Mononuclear cell (primary cell): Measurements from ENCODE around the gene KRTAP15-1. TPM values are rescaled to one million over a fixed set of nuclear protein-coding genes. Genes with fewer than 3 reads are reported as not detected.

ENCODE experiments used
- H3K27me3 ChIP-seq: 2 replicates; pipeline ENCODE4 v1.6.0; 2011; ENCODE audit warnings: low read length, control low read depth; ENCODE audit not compliant: insufficient read depth
- H3K4me1 ChIP-seq: 2 replicates; pipeline ENCODE4 v1.5.1; 2011; ENCODE audit warnings: mild to moderate bottlenecking, low read length, control low read depth; ENCODE audit not compliant: insufficient read depth
- H3K4me3 ChIP-seq: 2 replicates; pipeline ENCODE4 v1.5.1; 2011; ENCODE audit warnings: mild to moderate bottlenecking, low read length, moderate library complexity
- H3K9me3 ChIP-seq: 2 replicates; pipeline ENCODE4 v1.5.1; 2011; ENCODE audit warnings: low read depth, mild to moderate bottlenecking, control low read depth, low read length
- total RNA-seq: library from RNA; depleted of rRNA; stranded (reverse); fragments of >200 nt; gene quantifications from one replicate; pipeline ENCODE4 v1.2.3, GENCODE V29; 2012

The KRTAP15-1 gene
- total RNA-seq: not detected

GRCh38 chr21:30439975-30440374 lies at the start of gene KRTAP15-1:
Gene KRTAP15-1 (plus strand): TSS chr21:30440275. CDS start chr21:30440328, 53 bp downstream.
- Histone ChIP-seq H3K27me3 (no peaks in the 10 kb centered on the region), H3K4me1 (no peaks in the 10 kb centered on the region), H3K9me3 (no peaks in the 10 kb centered on the region), H3K4me3 (no peak within 1 kb of the TSS)

GRCh38 chr21:30391492-30392025 lies 48.5 kb upstream of the KRTAP15-1 start:
- Histone ChIP-seq H3K9me3 (no peaks in the 10 kb centered on the region), H3K4me3 (no peak overlapping the region), H3K27me3 (no peaks in the 10 kb centered on the region), H3K4me1 (no peaks in the 10 kb centered on the region)

GRCh38 chr21:30395731-30396130 lies 44.3 kb upstream of the KRTAP15-1 start, which contains the start of gene KRTAP13-1:
Gene KRTAP13-1 (plus strand): TSS chr21:30396031. CDS start chr21:30396087, 56 bp downstream.
- no peaks in the 10 kb centered on the region for H3K27me3 ChIP-seq
- H3K9me3 ChIP-seq: no peaks in the 10 kb centered on the region
- H3K4me3 ChIP-seq: no peak within 1 kb of the TSS
- H3K4me1 ChIP-seq: no peaks in the 10 kb centered on the region

GRCh38 chr21:30408782-30409494 lies 31.1 kb upstream of the KRTAP15-1 start:
- no peaks in the 10 kb centered on the region for H3K4me1 ChIP-seq
- H3K27me3 ChIP-seq: peaks cover 4% of the 10 kb centered on the region
- no peaks in the 10 kb centered on the region for H3K9me3 ChIP-seq
- no peak overlapping the region for H3K4me3 ChIP-seq

- Histone ChIP-seq H3K4me1 (no peaks in the 10 kb centered on the region), H3K9me3 (no peaks in the 10 kb centered on the region), H3K4me3 (no peak overlapping the region), H3K27me3 (no peaks in the 10 kb centered on the region)
Measured at GRCh38 chr21:30415993-30416392, 24.1 kb upstream of the KRTAP15-1 start.

- Histone ChIP-seq H3K4me3 (no peak within 1 kb of the TSS), H3K9me3 (no peaks in the 10 kb centered on the region), H3K27me3 (no peaks in the 10 kb centered on the region), H3K4me1 (no peaks in the 10 kb centered on the region)
Measured at GRCh38 chr21:30425826-30426225, 14.2 kb upstream of the KRTAP15-1 start, which contains the start of gene KRTAP13-3. Gene KRTAP13-3 (minus strand): TSS chr21:30425926. CDS start chr21:30425912, 14 bp downstream.

GRCh38 chr21:30426731-30427130 lies 13.3 kb upstream of the KRTAP15-1 start:
- no peaks in the 10 kb centered on the region for H3K9me3 ChIP-seq
- H3K4me3 ChIP-seq: no peak overlapping the region
- no peaks in the 10 kb centered on the region for H3K27me3 ChIP-seq
- no peaks in the 10 kb centered on the region for H3K4me1 ChIP-seq

GRCh38 chr21:30430170-30430655 lies 9.9 kb upstream of the KRTAP15-1 start, which contains the start of gene KRTAP13-4:
Gene KRTAP13-4 (plus strand): TSS chr21:30430220. CDS start chr21:30430276, 56 bp downstream.
- Histone ChIP-seq H3K27me3 (no peaks in the 10 kb centered on the region), H3K4me3 (no peak within 1 kb of the TSS), H3K4me1 (no peaks in the 10 kb centered on the region), H3K9me3 (no peaks in the 10 kb centered on the region)

GRCh38 chr21:30434033-30434631 lies 5.9 kb upstream of the KRTAP15-1 start:
- H3K4me1 ChIP-seq: no peaks in the 10 kb centered on the region
- no peaks in the 10 kb centered on the region for H3K27me3 ChIP-seq
- no peak overlapping the region for H3K4me3 ChIP-seq
- no peaks in the 10 kb centered on the region for H3K9me3 ChIP-seq

- Histone ChIP-seq H3K4me1 (no peaks in the 10 kb centered on the region), H3K9me3 (no peaks in the 10 kb centered on the region), H3K27me3 (no peaks in the 10 kb centered on the region), H3K4me3 (no peak overlapping the region)
Measured at GRCh38 chr21:30437010-30437565, 3.0 kb upstream of the KRTAP15-1 start.

- Histone ChIP-seq H3K4me1 (no peaks in the 10 kb centered on the region), H3K27me3 (no peaks in the 10 kb centered on the region), H3K4me3 (no peak overlapping the region), H3K9me3 (no peaks in the 10 kb centered on the region)
Measured at GRCh38 chr21:30443226-30443625, 3.2 kb downstream of the KRTAP15-1 start.

GRCh38 chr21:30444204-30444603 lies 4.1 kb downstream of the KRTAP15-1 start:
- Histone ChIP-seq H3K27me3 (no peaks in the 10 kb centered on the region), H3K9me3 (no peaks in the 10 kb centered on the region), H3K4me3 (no peak overlapping the region), H3K4me1 (no peaks in the 10 kb centered on the region)

GRCh38 chr21:30447056-30447455 lies 7.0 kb downstream of the KRTAP15-1 start:
- Histone ChIP-seq H3K27me3 (no peaks in the 10 kb centered on the region), H3K4me3 (no peak overlapping the region), H3K4me1 (no peaks in the 10 kb centered on the region), H3K9me3 (no peaks in the 10 kb centered on the region)

- H3K9me3 ChIP-seq: no peaks in the 10 kb centered on the region
- H3K27me3 ChIP-seq: no peaks in the 10 kb centered on the region
- H3K4me3 ChIP-seq: no peak overlapping the region
- no peaks in the 10 kb centered on the region for H3K4me1 ChIP-seq
Measured at GRCh38 chr21:30448514-30448913, 8.4 kb downstream of the KRTAP15-1 start.

- no peaks in the 10 kb centered on the region for H3K9me3 ChIP-seq
- H3K4me3 ChIP-seq: no peak overlapping the region
- H3K27me3 ChIP-seq: no peaks in the 10 kb centered on the region
- no peaks in the 10 kb centered on the region for H3K4me1 ChIP-seq
Measured at GRCh38 chr21:30463713-30464112, 23.6 kb downstream of the KRTAP15-1 start.
